K562 (cell line): ENCODE data around the gene ITGB3BP. TPM values are rescaled to one million over a fixed set of nuclear protein-coding genes. Genes with fewer than 3 reads are reported as not detected.

ENCODE experiments used
- BCLAF1 ChIP-seq, 2 experiments: fragments of 450-650 bp in 1 of 2; IDR thresholded peaks; 2 replicates each; pipeline ENCODE4 v1.6.1; 2011 to 2017; ENCODE audit warnings: low read depth in 2 of 2, antibody characterized with exemption in 1 of 2, borderline replicate concordance in 1 of 2, low read length in 1 of 2, mild to moderate bottlenecking in 1 of 2, mixed read lengths in 1 of 2; ENCODE audit not compliant: control insufficient read depth in 1 of 2
- ETS2 ChIP-seq: IDR thresholded peaks from 2 replicates; pipeline ENCODE4 v1.6.1; 2016; ENCODE audit warnings: borderline replicate concordance, missing genetic modification characterization, mild to moderate bottlenecking, moderate library complexity, missing compliant biosample characterization; ENCODE audit not compliant: poor library complexity, severe bottlenecking
- GTF3C2 ChIP-seq: IDR thresholded peaks from 3 replicates; pipeline ENCODE4 v1.6.1; 2011; ENCODE audit warnings: borderline replicate concordance, mild to moderate bottlenecking, moderate library complexity; ENCODE audit not compliant: insufficient read length; ENCODE audit errors: extremely low read depth
- HDAC2 ChIP-seq: fragments of 450-650 bp; IDR thresholded peaks from 2 replicates; pipeline ENCODE4 v1.6.1; 2016; ENCODE audit warnings: mild to moderate bottlenecking
- HLTF ChIP-seq: fragments of 450-650 bp; IDR thresholded peaks from 2 replicates; pipeline ENCODE4 v1.6.1; 2016
- MCM5 ChIP-seq: fragments of 450-650 bp; IDR thresholded peaks from 2 replicates; pipeline ENCODE4 v1.6.1; 2016; ENCODE audit warnings: low read depth
- MNT ChIP-seq, 2 experiments: fragments of 450-650 bp; conservative IDR thresholded peaks; 2 replicates each; pipeline ENCODE4 v1.6.1; 2017; ENCODE audit warnings: mild to moderate bottlenecking in 2 of 2, moderate library complexity in 2 of 2
- MTA2 ChIP-seq: fragments of 450-650 bp; IDR thresholded peaks from 2 replicates; pipeline ENCODE4 v1.6.1; 2016; ENCODE audit warnings: low read depth
- NFRKB ChIP-seq: fragments of 450-650 bp; IDR thresholded peaks from 2 replicates; pipeline ENCODE4 v1.6.1; 2016; ENCODE audit warnings: low read depth
- NRF1 ChIP-seq, 2 experiments: fragments of 450-650 bp; IDR thresholded peaks in 1 of 2; conservative IDR thresholded peaks in 1 of 2; 2 replicates each; pipeline ENCODE4 v1.6.1; 2014; ENCODE audit warnings: mild to moderate bottlenecking in 2 of 2
- RFX1 ChIP-seq: fragments of 450-650 bp; IDR thresholded peaks from 2 replicates; pipeline ENCODE4 v1.6.1; 2016; ENCODE audit warnings: mild to moderate bottlenecking, moderate library complexity
- TFE3 ChIP-seq: fragments of 450-650 bp; formaldehyde crosslinking; IDR thresholded peaks from 2 replicates; pipeline ENCODE4 v1.4.0; 2020; ENCODE audit warnings: mild to moderate bottlenecking, mixed read lengths
- ZBTB2 ChIP-seq: fragments of 450-650 bp; IDR thresholded peaks from 2 replicates; pipeline ENCODE4 v1.6.1; 2016; ENCODE audit warnings: antibody characterized with exemption
- ZNF197 ChIP-seq: fragments of 200-800 bp; sonication (Bioruptor generic); IDR thresholded peaks from 2 replicates; pipeline ENCODE4 v1.6.1; 2016; ENCODE audit warnings: low read depth, missing genetic modification characterization, missing compliant biosample characterization
- ZNF3 ChIP-seq: fragments of 250-450 bp; sonication (Bioruptor Pico); IDR thresholded peaks from 2 replicates; pipeline ENCODE4 v1.5.0; 2021; ENCODE audit warnings: mild to moderate bottlenecking, moderate library complexity
- ZNF695 ChIP-seq: fragments of 450-650 bp; formaldehyde crosslinking; IDR thresholded peaks from 2 replicates; pipeline ENCODE4 v1.4.0; 2020; ENCODE audit warnings: mild to moderate bottlenecking, moderate library complexity
- polyA plus RNA-seq, 8 experiments: library from polyadenylated mRNA; depleted of rRNA in 4 of 8; stranded (reverse) in 5 of 8; unstranded in 3 of 8; fragments of >200 nt; fragmentation: Nextera tagmentation in 2 of 8; fragmentation: Illumina TruSeq in 1 of 8; extraction: Ambion mirVana in 2 of 8; extraction: Trizol in 1 of 8; gene quantifications; 2 replicates each; pipeline versions ENCODE4 v1.2.1 to v1.2.3, GENCODE V29; 2011 to 2014; ENCODE audit warnings: inconsistent platforms in 1 of 8, missing spikeins in 1 of 8
- total RNA-seq, 7 experiments: library from RNA; depleted of rRNA in 6 of 7; stranded (reverse); fragments of >200 nt in 6 of 7; fragmentation: Illumina TruSeq in 2 of 7; extraction: Trizol in 2 of 7; gene quantifications; 2 replicates each; pipeline versions ENCODE4 v1.2.1 to v1.2.3, GENCODE V29; 2011 to 2021; ENCODE audit warnings: low replicate concordance in 1 of 7

Gene ITGB3BP
- total and polyA plus RNA-seq, 9 of the 15 experiments (the other 6 are each of a cell fraction or from before 2014, with no cell fraction given), result 62.8 to 151 (median 110) TPM

GRCh38 chr1:63522891-63523728 lies at the start of gene ITGB3BP, which contains the start of gene EFCAB7 (continued):
- TF ChIP-seq ZBTB2 (peak; percentile 94), MTA2 (no peak), RFX1 (peak; percentile 99), ZNF3 (no peak), GTF3C2 (no peak), BCLAF1 (IDR thresholded peaks at IDR 0.05; ENCODE audit: borderline replicate concordance in 1 of 2, control insufficient read depth in 1 of 2, low read depth in 2 of 2, low read length in 1 of 2) (peak in 1 of 2 experiments; percentile 92; a peak in 2 of 4 replicates), ETS2 (tag) (no peak), HLTF (peak; percentile 97), MCM5 (no peak), ZNF695 (CRISPR knock-in tag) (no peak), NRF1 (conservative IDR thresholded peaks at IDR 0.05 in 1 of 2, IDR thresholded peaks at IDR 0.05 in 1 of 2) (peak; percentile 50 to 62), MNT (conservative IDR thresholded peaks at IDR 0.05) (peak; percentile 87 to 95), ZNF197 (peak; percentile 80; the same call in 1 of the 2 replicates), NFRKB (peak; percentile 95), HDAC2 (peak; percentile 99), TFE3 (CRISPR knock-in tag) (no peak)
